ENCODE data around the gene CLIP1.

Gene CLIP1

DNA sequence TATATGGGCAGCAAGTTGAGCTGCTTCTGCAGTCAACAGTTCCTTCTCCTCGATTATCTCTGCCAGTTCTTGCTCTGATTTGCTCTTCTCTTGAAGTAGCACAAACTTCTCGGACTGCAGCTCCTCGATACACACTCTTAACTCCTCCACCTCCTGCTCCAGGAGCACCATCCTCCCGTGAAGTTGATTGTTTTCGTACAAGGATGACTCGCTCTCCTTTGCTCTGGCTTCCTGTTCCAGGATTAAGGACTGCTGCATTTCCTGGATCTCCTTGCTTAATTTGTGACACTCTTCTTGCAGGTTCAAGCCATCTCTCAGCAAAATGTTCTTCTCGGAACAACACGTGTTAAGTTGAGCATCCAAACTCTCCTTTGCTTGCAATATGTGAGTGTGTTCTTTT is 100.0 kb downstream of the CLIP1 start:
- no peak overlapping the region for H2AFZ ChIP-seq (ENCODE audit: insufficient read depth, low read length, poor library complexity)
- H3K27ac ChIP-seq (ENCODE audit: low read depth, low read length) = no peak overlapping the region
- H3K4me1 ChIP-seq (ENCODE audit: control insufficient read depth in 1 of 2, insufficient read depth in 2 of 2, low read length in 2 of 2) = no peaks in the 10 kb centered on the region
- H3K79me2 ChIP-seq (ENCODE audit: control insufficient read depth, insufficient read depth, low read length, poor library complexity) = no peaks in the 10 kb centered on the region
- no peak overlapping the region for H3K4me2 ChIP-seq (ENCODE audit: low read length)
- H3K23ac ChIP-seq (ENCODE audit: low read length) = no peak overlapping the region
- H3K27me3 ChIP-seq (ENCODE audit: insufficient read depth, low read length) = no peaks in the 10 kb centered on the region
- H4K91ac ChIP-seq (ENCODE audit: low read depth, low read length) = no peak overlapping the region
- H2BK12ac ChIP-seq (ENCODE audit: low read length) = no peak overlapping the region
- H3K79me1 ChIP-seq (ENCODE audit: low read length) = no peaks in the 10 kb centered on the region
- no peak overlapping the region for H3K4me3 ChIP-seq (ENCODE audit: low read depth, low read length)
- H3K14ac ChIP-seq (ENCODE audit: low read length) = no peak overlapping the region
- H3K9me3 ChIP-seq (ENCODE audit: insufficient read depth, low read depth, low read length) = no peaks in the 10 kb centered on the region
- no peak overlapping the region for H3K9ac ChIP-seq (ENCODE audit: low read length)
- H2BK120ac ChIP-seq (ENCODE audit: insufficient read depth, low read length, poor library complexity) = no peak overlapping the region
- H4K12ac ChIP-seq (ENCODE audit: low read depth, low read length) = no peak overlapping the region
- WGBS (ENCODE audit: extremely low coverage, insufficient coverage, insufficient read length) = no CpG with 5 or more reads among the region's 8 CpGs
- DNase-seq = no peak
- no peak overlapping the region for H4K8ac ChIP-seq (ENCODE audit: low read depth, low read length)
- no peak overlapping the region for H3K18ac ChIP-seq (ENCODE audit: low read length)
- H2BK5ac ChIP-seq (ENCODE audit: low read depth, low read length, poor library complexity) = no peak overlapping the region
- H3K36me3 ChIP-seq (ENCODE audit: control insufficient read depth in 1 of 2, insufficient read depth in 2 of 2, low read length in 2 of 2) = peaks cover 36 to 46% of the 10 kb centered on the region in 2 experiments
- no peak overlapping the region for H2AK5ac ChIP-seq (ENCODE audit: low read length)
- no peak overlapping the region for H3K4ac ChIP-seq (ENCODE audit: low read depth, low read length)

GRCh38 chr12:122318607-122319605 is 103.6 kb downstream of the CLIP1 start:
- no peaks in the 10 kb centered on the region for H3K79me2 ChIP-seq (ENCODE audit: control insufficient read depth, insufficient read depth, low read length, poor library complexity)
- H2AFZ ChIP-seq (ENCODE audit: insufficient read depth, low read length, poor library complexity) = no peak overlapping the region
- no CpG with 5 or more reads among the region's 8 CpGs for WGBS (ENCODE audit: extremely low coverage, insufficient coverage, insufficient read length)
- H3K23ac ChIP-seq (ENCODE audit: low read length) = no peak overlapping the region
- no peak overlapping the region for H3K4me2 ChIP-seq (ENCODE audit: low read length)
- no peak overlapping the region for H3K27ac ChIP-seq (ENCODE audit: low read depth, low read length)
- H3K4ac ChIP-seq (ENCODE audit: low read depth, low read length) = no peak overlapping the region
- no peaks in the 10 kb centered on the region for H3K79me1 ChIP-seq (ENCODE audit: low read length)
- H3K27me3 ChIP-seq (ENCODE audit: insufficient read depth, low read length) = no peaks in the 10 kb centered on the region
- H3K14ac ChIP-seq (ENCODE audit: low read length) = no peak overlapping the region
- H3K4me1 ChIP-seq (ENCODE audit: control insufficient read depth in 1 of 2, insufficient read depth in 2 of 2, low read length in 2 of 2) = no peaks in the 10 kb centered on the region
- H4K12ac ChIP-seq (ENCODE audit: low read depth, low read length) = no peak overlapping the region
- no peak overlapping the region for H2BK12ac ChIP-seq (ENCODE audit: low read length)
- H2BK5ac ChIP-seq (ENCODE audit: low read depth, low read length, poor library complexity) = no peak overlapping the region
- peaks cover 41 to 46% of the 10 kb centered on the region in 2 experiments for H3K36me3 ChIP-seq (ENCODE audit: control insufficient read depth in 1 of 2, insufficient read depth in 2 of 2, low read length in 2 of 2)
- H2AK5ac ChIP-seq (ENCODE audit: low read length) = no peak overlapping the region
- no peak overlapping the region for H4K8ac ChIP-seq (ENCODE audit: low read depth, low read length)
- no peak overlapping the region for H3K9ac ChIP-seq (ENCODE audit: low read length)
- H3K4me3 ChIP-seq (ENCODE audit: low read depth, low read length) = no peak overlapping the region
- H3K18ac ChIP-seq (ENCODE audit: low read length) = no peak overlapping the region
- H4K91ac ChIP-seq (ENCODE audit: low read depth, low read length) = no peak overlapping the region
- no peak for DNase-seq
- no peak overlapping the region for H2BK120ac ChIP-seq (ENCODE audit: insufficient read depth, low read length, poor library complexity)
- no peaks in the 10 kb centered on the region for H3K9me3 ChIP-seq (ENCODE audit: insufficient read depth, low read depth, low read length)

DNA sequence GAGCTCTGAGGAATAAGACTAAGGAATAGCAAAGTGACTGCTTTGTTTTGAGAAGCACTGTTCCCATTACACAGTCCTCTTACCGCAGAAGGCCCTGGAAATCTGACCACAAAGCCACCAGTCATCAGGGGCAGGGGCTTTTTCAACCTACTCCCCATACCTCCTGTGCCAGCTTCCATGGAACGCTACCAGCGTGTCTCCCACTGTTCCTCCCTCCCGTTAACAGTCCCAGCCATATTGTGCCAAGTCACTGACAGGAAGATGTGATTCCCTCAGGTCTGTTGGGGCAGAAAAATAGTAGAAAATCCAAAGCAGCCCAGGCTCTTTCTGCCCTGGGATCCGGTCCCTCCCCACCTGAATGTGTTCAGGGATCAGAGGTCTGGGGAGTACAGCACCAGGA is 109.5 kb downstream of the CLIP1 start:
- H4K91ac ChIP-seq (ENCODE audit: low read depth, low read length) = no peak overlapping the region
- H3K4me1 ChIP-seq (ENCODE audit: control insufficient read depth in 1 of 2, insufficient read depth in 2 of 2, low read length in 2 of 2) = no peaks in the 10 kb centered on the region
- no peak overlapping the region for H3K4me2 ChIP-seq (ENCODE audit: low read length)
- H3K27me3 ChIP-seq (ENCODE audit: insufficient read depth, low read length) = no peaks in the 10 kb centered on the region
- H3K18ac ChIP-seq (ENCODE audit: low read length) = no peak overlapping the region
- H3K79me1 ChIP-seq (ENCODE audit: low read length) = no peaks in the 10 kb centered on the region
- no peaks in the 10 kb centered on the region for H3K9me3 ChIP-seq (ENCODE audit: insufficient read depth, low read depth, low read length)
- H4K8ac ChIP-seq (ENCODE audit: low read depth, low read length) = no peak overlapping the region
- H2BK12ac ChIP-seq (ENCODE audit: low read length) = no peak overlapping the region
- no peak overlapping the region for H3K23ac ChIP-seq (ENCODE audit: low read length)
- H3K36me3 ChIP-seq (ENCODE audit: control insufficient read depth in 1 of 2, insufficient read depth in 2 of 2, low read length in 2 of 2) = peaks cover 30 to 40% of the 10 kb centered on the region in 2 experiments
- H2AFZ ChIP-seq (ENCODE audit: insufficient read depth, low read length, poor library complexity) = no peak overlapping the region
- H3K4ac ChIP-seq (ENCODE audit: low read depth, low read length) = no peak overlapping the region
- no peak overlapping the region for H2BK120ac ChIP-seq (ENCODE audit: insufficient read depth, low read length, poor library complexity)
- H2AK5ac ChIP-seq (ENCODE audit: low read length) = no peak overlapping the region
- H4K12ac ChIP-seq (ENCODE audit: low read depth, low read length) = peak overlapping the region; percentile 32
- H3K14ac ChIP-seq (ENCODE audit: low read length) = no peak overlapping the region
- H3K27ac ChIP-seq (ENCODE audit: low read depth, low read length) = no peak overlapping the region
- H2BK5ac ChIP-seq (ENCODE audit: low read depth, low read length, poor library complexity) = peak overlapping the region; percentile 64
- H3K4me3 ChIP-seq (ENCODE audit: low read depth, low read length) = no peak overlapping the region
- DNase-seq = no peak
- H3K79me2 ChIP-seq (ENCODE audit: control insufficient read depth, insufficient read depth, low read length, poor library complexity) = no peaks in the 10 kb centered on the region
- no peak overlapping the region for H3K9ac ChIP-seq (ENCODE audit: low read length)
- no CpG with 5 or more reads among the region's 5 CpGs for WGBS (ENCODE audit: extremely low coverage, insufficient coverage, insufficient read length)

DNA sequence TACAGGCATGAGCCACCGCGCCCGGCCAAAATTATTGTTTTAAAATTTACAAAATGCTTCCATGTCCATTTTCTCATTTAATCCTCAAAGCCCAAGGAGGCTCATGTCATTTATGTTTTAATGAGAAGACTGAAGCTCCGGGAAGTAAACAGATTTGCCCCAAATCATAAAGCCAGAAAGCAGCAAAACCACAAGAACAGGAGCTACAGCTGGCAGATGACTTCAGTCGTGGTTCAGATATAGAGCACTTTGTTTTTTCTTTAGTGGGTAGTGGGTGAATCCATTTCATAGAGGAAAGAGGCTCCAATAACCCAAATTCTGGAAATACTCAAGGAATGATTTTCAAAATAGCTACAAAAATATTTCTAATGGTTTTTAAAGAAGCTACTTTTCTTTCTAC is 110.8 kb downstream of the CLIP1 start:
- DNase-seq = no peak
- Histone ChIP-seq H2AFZ (ENCODE audit: insufficient read depth, low read length, poor library complexity) (no peak overlapping the region), H3K18ac (ENCODE audit: low read length) (no peak overlapping the region), H3K79me1 (ENCODE audit: low read length) (no peaks in the 10 kb centered on the region), H4K8ac (ENCODE audit: low read depth, low read length) (no peak overlapping the region), H2AK5ac (ENCODE audit: low read length) (no peak overlapping the region), H3K79me2 (ENCODE audit: control insufficient read depth, insufficient read depth, low read length, poor library complexity) (no peaks in the 10 kb centered on the region), H3K4ac (ENCODE audit: low read depth, low read length) (no peak overlapping the region), H4K91ac (ENCODE audit: low read depth, low read length) (no peak overlapping the region), H2BK5ac (ENCODE audit: low read depth, low read length, poor library complexity) (no peak overlapping the region), H3K23ac (ENCODE audit: low read length) (no peak overlapping the region), H2BK12ac (ENCODE audit: low read length) (no peak overlapping the region), H4K12ac (ENCODE audit: low read depth, low read length) (no peak overlapping the region), H3K27ac (ENCODE audit: low read depth, low read length) (no peak overlapping the region), H3K4me3 (ENCODE audit: low read depth, low read length) (no peak overlapping the region), H3K36me3 (ENCODE audit: control insufficient read depth in 1 of 2, insufficient read depth in 2 of 2, low read length in 2 of 2) (peaks cover 26 to 36% of the 10 kb centered on the region in 2 experiments), H3K9ac (ENCODE audit: low read length) (no peak overlapping the region), H3K14ac (ENCODE audit: low read length) (no peak overlapping the region), H3K27me3 (ENCODE audit: insufficient read depth, low read length) (no peaks in the 10 kb centered on the region), H3K4me2 (ENCODE audit: low read length) (no peak overlapping the region), H3K4me1 (ENCODE audit: control insufficient read depth in 1 of 2, insufficient read depth in 2 of 2, low read length in 2 of 2) (no peaks in the 10 kb centered on the region), H2BK120ac (ENCODE audit: insufficient read depth, low read length, poor library complexity) (no peak overlapping the region), H3K9me3 (ENCODE audit: insufficient read depth, low read depth, low read length) (no peaks in the 10 kb centered on the region)
- no CpG with 5 or more reads among the region's 5 CpGs for WGBS (ENCODE audit: extremely low coverage, insufficient coverage, insufficient read length)
